RWPE1 (cell line): Measurements from ENCODE around the gene SH3PXD2A.

Experiments
- CTCF ChIA-PET: fragments of 350-600 bp; sonication (Branson Sonifier 250); formaldehyde crosslinking; extraction: SDS; loops from one replicate; lab custom pipeline; 2021; lab: Yijun Ruan, JAX
- POLR2A ChIA-PET: fragments of 400-600 bp; formaldehyde crosslinking; extraction: SDS; loops from one replicate; lab custom pipeline; 2020; ENCODE audit warnings: antibody characterized with exemption; ENCODE audit not compliant: low non-redundant PET; lab: Yijun Ruan, JAX
- DNase-seq: peaks from one replicate; pipeline ENCODE4 v3.0.0; 2012; ENCODE audit warnings: low spot score
- H3K27ac ChIP-seq: fragments of 450-650 bp; 2 replicates; pipeline ENCODE4 v1.5.1; 2017
- CTCF ChIP-seq: fragments of 450-650 bp; conservative IDR thresholded peaks from 2 replicates; pipeline ENCODE4 v1.5.1; 2017; ENCODE audit warnings: low read depth, mild to moderate bottlenecking

Gene SH3PXD2A

GRCh38 chr10:103829278-103829677, 26.1 kb downstream of the SH3PXD2A start:
- peak overlapping the region; percentile 71; the same call in 1 of the 2 replicates for H3K27ac ChIP-seq
- no peak for TF ChIP-seq CTCF
- CTCF ChIA-PET, result interaction anchor here (0.7 kb wide), 1 partner anchor 14 kb away, joined by 3 read pairs; no protein-coding TSS in a partner anchor
- DNase-seq, result no peak
- POLR2A ChIA-PET, result no interaction called here

GRCh38 chr10:103828587-103829197, 26.7 kb downstream of the SH3PXD2A start:
- H3K27ac ChIP-seq, result peak overlapping the region; percentile 71
- ChIA-PET CTCF (interaction anchor here (1.0 kb wide), 1 partner anchor 118 kb away, joined by 3 read pairs; no protein-coding TSS in a partner anchor), POLR2A (no interaction called here)
- TF ChIP-seq CTCF, result no peak
- no peak for DNase-seq

GRCh38 chr10:103828107-103828506, 27.3 kb downstream of the SH3PXD2A start:
- ChIA-PET POLR2A (no interaction called here), CTCF (interaction anchor here (0.7 to 1.2 kb wide), 4 partner anchors 45 to 126 kb away, joined by 3 to 6 read pairs (median 4); no protein-coding TSS in a partner anchor)
- TF ChIP-seq CTCF, result no peak
- peak overlapping the region; percentile 71 for H3K27ac ChIP-seq
- DNase-seq, result peak; percentile 92

GRCh38 chr10:103826885-103827284, 28.5 kb downstream of the SH3PXD2A start:
- TF ChIP-seq CTCF, result no peak
- ChIA-PET POLR2A (no interaction called here), CTCF (interaction anchor here (1.2 kb wide), 1 partner anchor 125 kb away, joined by 6 read pairs; no protein-coding TSS in a partner anchor)

GRCh38 chr10:103824281-103824680, 31.1 kb downstream of the SH3PXD2A start:
- TF ChIP-seq CTCF, result no peak
- POLR2A ChIA-PET, result interaction anchor here (0.6 kb wide), 1 partner anchor 21 kb away, joined by 4 read pairs; no protein-coding TSS in a partner anchor
- DNase-seq, result no peak
- CTCF ChIA-PET, result no interaction called here
- peak overlapping the region; percentile 79 for H3K27ac ChIP-seq

More at GRCh38 chr10:103826885-103827284, 28.5 kb downstream of the SH3PXD2A start:
- peak overlapping the region; percentile 71 for H3K27ac ChIP-seq
- no peak for DNase-seq

- ChIA-PET POLR2A (interaction anchor here (0.6 kb wide), 1 partner anchor 20 kb away, joined by 4 read pairs; no protein-coding TSS in a partner anchor), CTCF (no interaction called here)
- peak overlapping the region; percentile 79 for H3K27ac ChIP-seq
- TF ChIP-seq CTCF, result no peak
- no peak for DNase-seq
Observed at GRCh38 chr10:103823706-103824272, 31.6 kb downstream of the SH3PXD2A start.
